AG04450 (cell line): ENCODE results near the gene TRIO. TPM values are rescaled to one million over a fixed set of nuclear protein-coding genes. Genes with fewer than 3 reads are reported as not detected.
A peak's percentile ranks its signal among the peaks of the same experiment; 100 is the strongest.

Experiments used
- CTCF ChIA-PET: fragments of 300-600, 350-600 bp; formaldehyde crosslinking; extraction: SDS; loops from one replicate; lab custom pipeline; 2022; ENCODE audit warnings: antibody characterized with exemption, inconsistent platforms; lab: Charles Lee
- POLR2A ChIA-PET: fragments of 350-600 bp; formaldehyde crosslinking; extraction: SDS; loops from one replicate; lab custom pipeline; 2021; ENCODE audit warnings: antibody characterized with exemption, inconsistent platforms; lab: Yijun Ruan, JAX
- DNase-seq: peaks from one replicate; pipeline ENCODE4 v3.0.0-alpha.2; 2011; ENCODE audit warnings: low read depth, low spot score
- H3K27ac ChIP-seq: one replicate; pipeline ENCODE4 v1.5.1; 2012; ENCODE audit warnings: low read depth, low read length, control low read depth
- H3K27me3 ChIP-seq: one replicate; pipeline ENCODE4 v1.6.0; 2012; ENCODE audit warnings: low read length; ENCODE audit not compliant: control insufficient read depth, insufficient read depth
- H3K4me3 ChIP-seq: 2 replicates; pipeline ENCODE4 v1.5.1; 2011; ENCODE audit warnings: mild to moderate bottlenecking, low read depth, low read length, control low read depth
- H3K9me3 ChIP-seq: 2 replicates; pipeline ENCODE4 v1.5.1; 2012; ENCODE audit warnings: low read length; ENCODE audit not compliant: control insufficient read depth, insufficient read depth
- CTCF ChIP-seq: IDR thresholded peaks from 2 replicates; pipeline ENCODE4 v1.5.1; 2011; ENCODE audit warnings: low read depth, low read length, control low read depth, inconsistent platforms
- polyA plus RNA-seq: library from polyadenylated mRNA; depleted of rRNA; stranded (reverse); fragments of >200 nt; gene quantifications from 2 replicates; pipeline ENCODE4 v1.2.3, GENCODE V29; 2011

TRIO gene
- polyA plus RNA-seq, 1 experiment: 268 TPM

- ChIA-PET POLR2A (no interaction called here), CTCF (no interaction called here)
- H3K27ac ChIP-seq: no peak overlapping the region
- H3K9me3 ChIP-seq: no peaks in the 10 kb centered on the region
- H3K4me3 ChIP-seq: no peak overlapping the region
- TF ChIP-seq CTCF: no peak
- DNase-seq: no peak
- H3K27me3 ChIP-seq: no peaks in the 10 kb centered on the region
Observed at GRCh38 chr5:14218011-14218410, 74.9 kb downstream of the TRIO start.

- no peak for TF ChIP-seq CTCF
Observed at GRCh38 chr5:14218480-14218879, 75.3 kb downstream of the TRIO start.

GRCh38 chr5:14218897-14219573 is 75.9 kb downstream of the TRIO start:
- Histone ChIP-seq H3K9me3 (no peaks in the 10 kb centered on the region), H3K4me3 (no peak overlapping the region), H3K27me3 (no peaks in the 10 kb centered on the region), H3K27ac (peak overlapping the region; percentile 33)
- CTCF ChIA-PET: no interaction called here
- DNase-seq: no peak
- POLR2A ChIA-PET: no interaction called here
- TF ChIP-seq CTCF: no peak

More at GRCh38 chr5:14218480-14218879, 75.3 kb downstream of the TRIO start:
- POLR2A ChIA-PET: no interaction called here
- Histone ChIP-seq H3K4me3 (no peak overlapping the region), H3K9me3 (no peaks in the 10 kb centered on the region), H3K27ac (peak overlapping the region; percentile 33), H3K27me3 (no peaks in the 10 kb centered on the region)
- no peak for DNase-seq
- CTCF ChIA-PET: no interaction called here

DNA sequence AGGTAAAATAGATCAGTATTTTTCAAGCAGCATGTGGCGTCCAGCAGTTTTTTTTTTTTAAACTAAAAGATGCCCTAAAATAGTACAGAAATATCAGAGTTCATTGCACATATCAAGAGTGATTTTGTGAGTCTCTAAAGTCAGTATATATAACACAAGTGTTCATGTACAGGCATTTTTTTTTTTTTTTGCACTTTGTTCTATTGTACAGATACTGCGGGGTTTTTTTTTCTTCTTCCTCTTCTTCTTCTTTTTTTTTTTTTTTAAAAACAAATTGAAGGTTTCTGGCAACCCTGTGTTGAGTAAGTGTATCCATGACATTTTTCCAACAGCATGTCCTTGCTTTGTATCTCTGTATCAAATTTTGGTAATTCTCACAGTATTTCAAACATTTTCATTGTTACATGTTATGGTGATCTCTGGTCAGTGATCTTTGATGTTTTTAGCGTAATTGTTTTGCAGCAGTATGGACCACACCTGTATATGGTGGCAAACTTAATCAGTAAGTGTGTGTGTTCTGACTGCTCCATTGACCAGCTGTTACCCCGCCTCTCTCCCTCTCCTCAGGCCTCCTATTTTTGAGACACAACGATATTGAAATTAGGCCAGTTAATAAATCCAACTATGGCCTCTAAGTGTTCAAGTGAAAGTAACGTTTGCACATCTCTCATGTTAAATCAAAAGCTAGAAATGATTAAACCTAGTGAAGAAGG is 76.8 kb downstream of the TRIO start:
- H3K27ac ChIP-seq: no peak overlapping the region
- CTCF ChIA-PET: no interaction called here
- DNase-seq: no peak
- no peak for TF ChIP-seq CTCF
- H3K27me3 ChIP-seq: no peaks in the 10 kb centered on the region
- no peak overlapping the region for H3K4me3 ChIP-seq
- POLR2A ChIA-PET: interaction anchor here (1.2 kb wide), 1 partner anchor 63 kb away, joined by 5 read pairs; no protein-coding TSS in a partner anchor
- no peaks in the 10 kb centered on the region for H3K9me3 ChIP-seq

DNA sequence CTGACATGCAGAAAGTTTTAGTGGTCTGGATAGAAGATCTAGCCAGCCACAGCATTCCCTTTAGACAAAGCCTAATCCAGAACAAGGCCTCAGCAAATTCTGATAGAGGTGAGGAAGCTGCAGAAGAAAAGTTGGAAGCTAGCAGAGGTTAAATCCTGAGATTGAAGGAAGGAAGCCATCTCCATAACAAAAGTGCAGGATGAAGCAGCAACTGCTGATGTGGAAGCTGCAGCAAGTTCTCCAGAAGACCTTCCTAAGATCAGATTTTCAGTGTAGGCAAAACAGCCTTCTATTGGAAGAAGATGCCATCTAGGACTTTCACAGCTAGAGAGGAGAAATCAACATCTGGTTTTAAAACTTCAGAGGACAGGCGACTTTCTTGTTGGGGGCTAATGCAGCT is 77.5 kb downstream of the TRIO start:
- no peak for DNase-seq
- no peak for TF ChIP-seq CTCF
- ChIA-PET CTCF (interaction anchor here (2.1 kb wide), 1 partner anchor 243 kb away, joined by 4 read pairs; no protein-coding TSS in a partner anchor), POLR2A (interaction anchor here (1.2 kb wide), 1 partner anchor 64 kb away, joined by 5 read pairs; no protein-coding TSS in a partner anchor)
- no peak overlapping the region for H3K27ac ChIP-seq
- H3K4me3 ChIP-seq: no peak overlapping the region
- no peaks in the 10 kb centered on the region for H3K9me3 ChIP-seq
- H3K27me3 ChIP-seq: no peaks in the 10 kb centered on the region
